HCT116 (cell line): ENCODE data around the gene MRPS18A. TPM values are rescaled to one million over a fixed set of nuclear protein-coding genes. Genes with fewer than 3 reads are reported as not detected.

Source experiments
- ATAC-seq: fragments of 200-7000 bp; cut with Tn5 transposase; 2 replicates; pipeline ENCODE4 v1.9.1; 2020; ENCODE audit warnings: mild to moderate bottlenecking, moderate library complexity
- BruUV-seq: library from RNA; stranded (reverse); fragments of 400-500 nt; replicated peaks from 2 replicates; lab custom pipeline; 2021; lab: Mats Ljungman, UMichigan
- CTCF ChIA-PET: fragments of 300-600 bp; sonication (Branson Sonifier 250); formaldehyde crosslinking; loops from one replicate; lab custom pipeline; 2021; ENCODE audit warnings: antibody characterized with exemption; lab: Charles Lee
- POLR2A ChIA-PET: fragments of 300-600, 350-600 bp; sonication (Branson Sonifier 250); formaldehyde crosslinking; loops from one replicate; lab custom pipeline; 2021; ENCODE audit warnings: antibody characterized with exemption; lab: Charles Lee
- RAD21 ChIA-PET, 2 experiments: fragments of 300-600 bp; sonication (Branson Sonifier 250); formaldehyde crosslinking; loops; one replicate each; lab custom pipeline; 2023; ENCODE audit warnings: low total read pairs in 2 of 2; ENCODE audit not compliant: uncharacterized antibody in 2 of 2, unreplicated experiment in 2 of 2, low non-redundant PET in 1 of 2; lab: Charles Lee
- DNase-seq: peaks from one replicate; pipeline ENCODE4 v3.0.0-alpha.2; 2010; ENCODE audit warnings: low read depth, low spot score
- H2AFZ ChIP-seq: fragments of 200-600 bp; shearing (Covaris generic), sonication (generic); 2 replicates; pipeline ENCODE4 v1.6.1; 2017; ENCODE audit warnings: low read depth, mixed run types, mixed read lengths, antibody characterized with exemption, low read length; ENCODE audit not compliant: poor library complexity, severe bottlenecking
- H3K27ac ChIP-seq: 2 replicates; pipeline ENCODE4 v1.5.1; 2012; ENCODE audit warnings: low read depth, low read length
- H3K27me3 ChIP-seq: fragments of 200-600 bp; sonication (generic); 2 replicates; pipeline ENCODE4 v1.6.1; 2016; ENCODE audit warnings: mixed run types, low read length, mixed read lengths; ENCODE audit not compliant: insufficient read depth
- H3K36me3 ChIP-seq, 2 experiments: fragments of 200-500 bp in 1 of 2; fragments of 200-600 bp in 1 of 2; sonication (Bioruptor generic) in 1 of 2; sonication (generic) in 1 of 2; 2 replicates each; pipeline versions ENCODE4 v1.5.1 to v1.6.1; 2014 to 2016; ENCODE audit warnings: low read length in 2 of 2, inconsistent platforms in 1 of 2, mixed read lengths in 1 of 2, mixed run types in 1 of 2; ENCODE audit not compliant: insufficient read depth in 2 of 2, control insufficient read depth in 1 of 2
- H3K4me1 ChIP-seq, 2 experiments: fragments of 200-600 bp in 1 of 2; sonication (generic) in 1 of 2; 2 replicates each; pipeline versions ENCODE4 v1.5.1 to v1.6.1; 2012 to 2017; ENCODE audit warnings: low read length in 2 of 2, inconsistent platforms in 1 of 2, mild to moderate bottlenecking in 1 of 2, mixed read lengths in 1 of 2, mixed run types in 1 of 2, moderate library complexity in 1 of 2; ENCODE audit not compliant: insufficient read depth in 2 of 2, control insufficient read depth in 1 of 2
- H3K4me2 ChIP-seq: fragments of 200-600 bp; sonication (generic); 2 replicates; pipeline ENCODE4 v1.6.1; 2017; ENCODE audit warnings: mixed run types, low read length, mixed read lengths
- H3K4me3 ChIP-seq, 2 experiments: fragments of 200-600 bp in 1 of 2; sonication (generic) in 1 of 2; replicated peaks in 1 of 2; 2 replicates each; pipeline ENCODE4 v1.5.1; 2011 to 2016; ENCODE audit warnings: low read length in 2 of 2, control low read depth in 1 of 2, low read depth in 1 of 2, mild to moderate bottlenecking in 1 of 2, mixed read lengths in 1 of 2, mixed run types in 1 of 2
- H3K79me2 ChIP-seq: fragments of 200-600 bp; sonication (generic); 2 replicates; pipeline ENCODE4 v1.6.1; 2017; ENCODE audit warnings: mild to moderate bottlenecking, mixed run types, low read length, moderate library complexity, mixed read lengths; ENCODE audit not compliant: insufficient read depth
- H3K9ac ChIP-seq: fragments of 200-600 bp; sonication (generic); 2 replicates; pipeline ENCODE4 v1.6.1; 2016; ENCODE audit warnings: low read length, mixed read lengths
- H3K9me2 ChIP-seq: fragments of 200-600 bp; sonication (generic), shearing (Covaris generic); 2 replicates; pipeline ENCODE4 v1.6.1; 2017; ENCODE audit warnings: mixed run types, mild to moderate bottlenecking, moderate library complexity; ENCODE audit not compliant: insufficient read depth
- H3K9me3 ChIP-seq, 2 experiments: fragments of 200-500 bp in 1 of 2; fragments of 200-600 bp in 1 of 2; sonication (Bioruptor generic) in 1 of 2; sonication (generic) in 1 of 2; 2 replicates each; pipeline ENCODE4 v1.6.1; 2014 to 2017; ENCODE audit warnings: low read length in 2 of 2, mixed read lengths in 2 of 2, inconsistent platforms in 1 of 2, low read depth in 1 of 2, mild to moderate bottlenecking in 1 of 2, mixed run types in 1 of 2, moderate library complexity in 1 of 2; ENCODE audit not compliant: control insufficient read depth in 1 of 2, insufficient read depth in 1 of 2
- H4K20me1 ChIP-seq: fragments of 200-600 bp; sonication (generic), shearing (Covaris generic); 2 replicates; pipeline ENCODE4 v1.6.1; 2017; ENCODE audit warnings: mixed run types, mild to moderate bottlenecking, moderate library complexity; ENCODE audit not compliant: insufficient read depth
- CEBPB ChIP-seq: IDR thresholded peaks from 2 replicates; pipeline ENCODE4 v1.6.1; 2012; ENCODE audit warnings: low read depth
- CTCF ChIP-seq, 3 experiments: fragments of 200-600 bp in 1 of 3; sonication (generic) in 1 of 3; IDR thresholded peaks in 2 of 3; conservative IDR thresholded peaks in 1 of 3; 2 replicates each; pipeline ENCODE4 v1.5.1; 2012 to 2017; ENCODE audit warnings: low read depth in 2 of 3, low read length in 2 of 3, antibody characterized with exemption in 1 of 3, borderline replicate concordance in 1 of 3, control low read depth in 1 of 3, mild to moderate bottlenecking in 1 of 3, mixed read lengths in 1 of 3, mixed run types in 1 of 3, moderate library complexity in 1 of 3; ENCODE audit not compliant: insufficient read depth in 1 of 3
- EZH2 ChIP-seq: fragments of 200-600 bp; sonication (generic); IDR thresholded peaks from 2 replicates; pipeline ENCODE4 v1.6.1; 2017; ENCODE audit warnings: antibody characterized with exemption, mixed run types
- EZH2phosphoT487 ChIP-seq: fragments of 200-600 bp; IDR thresholded peaks from 2 replicates; pipeline ENCODE4 v1.6.1; 2018; ENCODE audit warnings: antibody characterized with exemption, borderline replicate concordance
- MAX ChIP-seq: IDR thresholded peaks from 2 replicates; pipeline ENCODE4 v1.6.1; 2012
- POLR2AphosphoS5 ChIP-seq: IDR thresholded peaks from 2 replicates; pipeline ENCODE4 v1.6.1; 2011; ENCODE audit warnings: mild to moderate bottlenecking, low read depth, low read length, moderate library complexity
- RAD21 ChIP-seq: IDR thresholded peaks from 2 replicates; pipeline ENCODE4 v1.6.1; 2012; ENCODE audit warnings: low read depth, mild to moderate bottlenecking
- SRF ChIP-seq: IDR thresholded peaks from 2 replicates; pipeline ENCODE4 v1.6.1; 2012; ENCODE audit warnings: low read depth
- ZBTB33 ChIP-seq: IDR thresholded peaks from 2 replicates; pipeline ENCODE4 v1.6.1; 2011; ENCODE audit warnings: mild to moderate bottlenecking, low read length, moderate library complexity; ENCODE audit not compliant: insufficient replicate concordance; ENCODE audit errors: extremely low read depth
- intact Hi-C: fragments of 100-400 bp; cut with micrococcal nuclease; formaldehyde crosslinking; loops from 2 replicates; pipeline ENCODE4 v1.10.0; 2022
- total RNA-seq: library from RNA; stranded (reverse); gene quantifications from one replicate; pipeline ENCODE4 v1.2.1, GENCODE V29; 2021; ENCODE audit not compliant: unreplicated experiment

Gene MRPS18A
- total RNA-seq, 1 experiment from 2014 or later, result 63.0 TPM

- intact Hi-C loops, result no loop called here
- RAD21 ChIA-PET, result no interaction called here
- ATAC-seq (no peak), DNase-seq (no peak)
- H3K4me3 ChIP-seq, result no peak overlapping the region
- CTCF ChIA-PET, result no interaction called here
- no peaks in the 10 kb centered on the region for H3K27me3 ChIP-seq
- H3K79me2 ChIP-seq, result peaks cover 5% of the 10 kb centered on the region; the same call in 1 of the 2 replicates
- H2AFZ ChIP-seq, result no peak overlapping the region
- no peak overlapping the region for H3K4me2 ChIP-seq
- no peaks in the 10 kb centered on the region for H3K9me2 ChIP-seq
- H3K36me3 ChIP-seq, result peaks cover 32 to 56% of the 10 kb centered on the region in 2 experiments
- BruUV-seq, result no TSS peak
- H3K9ac ChIP-seq, result no peak overlapping the region
- H3K4me1 ChIP-seq, result peaks cover 0 to 9% of the 10 kb centered on the region in 2 experiments; a peak in 2 of 4 replicates
- no peak for TF ChIP-seq EZH2phosphoT487
- no peak for TF ChIP-seq MAX
- no peak for TF ChIP-seq CTCF (IDR thresholded peaks at IDR 0.05 in 2 of 3, conservative IDR thresholded peaks at IDR 0.05 in 1 of 3; ENCODE audit: borderline replicate concordance in 1 of 3, insufficient read depth in 1 of 3, low read depth in 2 of 3, low read length in 2 of 3)
- no peak for TF ChIP-seq CEBPB
- TF ChIP-seq ZBTB33, result no peak
- no peak for TF ChIP-seq RAD21
- no peak for TF ChIP-seq POLR2AphosphoS5
- TF ChIP-seq SRF, result no peak
- TF ChIP-seq EZH2, result no peak
- POLR2A ChIA-PET, result no interaction called here
- no peak overlapping the region for H3K27ac ChIP-seq
- H4K20me1 ChIP-seq, result no peaks in the 10 kb centered on the region
- H3K9me3 ChIP-seq, result no peaks in the 10 kb centered on the region
Observed at GRCh38 chr6:43674291-43674690, 13.3 kb downstream of the MRPS18A start.
